IPS-NIHi7 (cell line): ENCODE data around the gene GDPD4.
"Not testable (repeated sequence)": the region's sequence is repeated elsewhere in the genome, so short reads cannot be mapped to it uniquely, and the experiment has no call there.

Experiments used
- DNase-seq: peaks from one replicate; pipeline ENCODE4 v3.0.0; 2012; ENCODE audit warnings: mixed read lengths; ENCODE audit errors: extremely low spot score

GDPD4 gene

GRCh38 chr11:77301510-77301909 lies at the start of gene GDPD4:
Gene GDPD4, minus strand, starts transcription at chr11:77301686. Its CDS starts 16,549 bp downstream, at chr11:77285137.
- peak; percentile 56 for DNase-seq

- no peak for DNase-seq
Measured at GRCh38 chr11:77347948-77348347, 46.5 kb upstream of the GDPD4 start.

- no peak for DNase-seq
Measured at GRCh38 chr11:77346906-77347603, 45.6 kb upstream of the GDPD4 start.

GRCh38 chr11:77345621-77346020 lies 44.1 kb upstream of the GDPD4 start:
- no peak for DNase-seq

- no peak for DNase-seq
Measured at GRCh38 chr11:77340501-77340900, 39.0 kb upstream of the GDPD4 start.

GRCh38 chr11:77332259-77332658 lies 30.8 kb upstream of the GDPD4 start:
- no peak for DNase-seq

- no peak for DNase-seq
Measured at GRCh38 chr11:77325159-77325558, 23.7 kb upstream of the GDPD4 start.

- DNase-seq, result no peak
Measured at GRCh38 chr11:77324508-77324907, 23.0 kb upstream of the GDPD4 start.

GRCh38 chr11:77322926-77323590 lies 21.6 kb upstream of the GDPD4 start:
- DNase-seq, result no peak

- DNase-seq, result no peak
Measured at GRCh38 chr11:77322506-77322905, 21.0 kb upstream of the GDPD4 start.

GRCh38 chr11:77320351-77320750 lies 18.9 kb upstream of the GDPD4 start:
- no peak for DNase-seq

- DNase-seq, result no peak
Measured at GRCh38 chr11:77318600-77318999, 17.1 kb upstream of the GDPD4 start.

GRCh38 chr11:77316733-77317342 lies 15.4 kb upstream of the GDPD4 start:
- DNase-seq, result no peak

GRCh38 chr11:77312107-77312506 lies 10.6 kb upstream of the GDPD4 start:
- DNase-seq, result no peak

GRCh38 chr11:77311701-77312100 lies 10.2 kb upstream of the GDPD4 start:
- DNase-seq, result no peak

- no peak for DNase-seq
Measured at GRCh38 chr11:77310721-77311120, 9.2 kb upstream of the GDPD4 start.

- no peak for DNase-seq
Measured at GRCh38 chr11:77309401-77310085, 8.1 kb upstream of the GDPD4 start.

- DNase-seq, result no peak
Measured at GRCh38 chr11:77308838-77309237, 7.4 kb upstream of the GDPD4 start.

- DNase-seq, result no peak
Measured at GRCh38 chr11:77303328-77303727, 1.8 kb upstream of the GDPD4 start.

GRCh38 chr11:77302752-77303151 lies 1.3 kb upstream of the GDPD4 start:
- DNase-seq, result no peak

GRCh38 chr11:77300695-77301094 lies 791 bp downstream of the GDPD4 start:
- no peak for DNase-seq

GRCh38 chr11:77300028-77300427 lies 1.5 kb downstream of the GDPD4 start:
- not testable (repeated sequence) for DNase-seq
